Measurements from ENCODE around the gene TMEM239.

DNA sequence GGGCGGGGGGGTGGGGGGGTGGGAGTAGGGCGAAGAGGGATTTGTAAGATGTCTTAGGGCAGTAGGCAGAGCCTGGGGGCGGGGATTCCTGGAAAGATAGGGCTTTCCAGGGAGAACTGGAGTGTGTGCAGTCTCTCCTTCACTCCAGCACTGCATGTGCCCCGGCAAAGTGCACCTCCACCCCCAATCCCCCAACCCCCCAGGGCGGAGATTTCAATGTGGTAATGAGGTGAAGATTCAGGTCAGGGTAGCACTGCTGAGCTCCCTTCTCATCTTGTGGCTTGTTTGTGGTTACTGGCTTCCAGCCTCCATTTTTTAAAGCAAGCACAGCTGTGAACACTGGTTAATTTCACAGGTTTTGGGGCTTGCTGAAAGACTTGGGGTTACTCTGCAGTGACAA is 5.9 kb downstream of the TMEM239 start:
- TF ChIP-seq POLR2A (IDR thresholded peaks at IDR 0.05; ENCODE audit: low read length) = no peak
- no peak for TF ChIP-seq GATA1 (IDR thresholded peaks at IDR 0.05; ENCODE audit: low read depth, low read length)
